Measurements from ENCODE around the gene SELENOK.
"Not testable (repeated sequence)": the region's sequence is repeated elsewhere in the genome, so short reads cannot be mapped to it uniquely, and the experiment has no call there.

Gene SELENOK

GRCh38 chr3:53891497-53892285, at the start of gene SELENOK:
Gene SELENOK, minus strand, starts transcription at chr3:53891859.
- DNase-seq = peak; percentile 99

- no peak for DNase-seq
These were observed 49.5 kb upstream of the SELENOK start for GRCh38 chr3:53941184-53941583.

- DNase-seq = no peak
These were observed 49.0 kb upstream of the SELENOK start for GRCh38 chr3:53940623-53941022.

GRCh38 chr3:53939813-53940212, 48.2 kb upstream of the SELENOK start:
- no peak for DNase-seq

- DNase-seq = no peak
These were observed 47.5 kb upstream of the SELENOK start for GRCh38 chr3:53939086-53939582.

GRCh38 chr3:53938645-53939044, 47.0 kb upstream of the SELENOK start:
- DNase-seq = peak; percentile 29 to 52

- no peak for DNase-seq
These were observed 44.7 kb upstream of the SELENOK start for GRCh38 chr3:53936347-53936746.

GRCh38 chr3:53935283-53935901, 43.7 kb upstream of the SELENOK start:
- DNase-seq = no peak

GRCh38 chr3:53927208-53927872, 35.7 kb upstream of the SELENOK start:
- DNase-seq = not testable (repeated sequence)

GRCh38 chr3:53921296-53921695, 29.6 kb upstream of the SELENOK start:
- no peak for DNase-seq

GRCh38 chr3:53919741-53920140, 28.1 kb upstream of the SELENOK start:
- DNase-seq = no peak

- no peak for DNase-seq
These were observed 21.7 kb upstream of the SELENOK start for GRCh38 chr3:53913401-53913800.

GRCh38 chr3:53902711-53903110, 11.1 kb upstream of the SELENOK start:
- DNase-seq = no peak

- DNase-seq = no peak
These were observed 10.4 kb upstream of the SELENOK start for GRCh38 chr3:53902067-53902466.

- DNase-seq = no peak
These were observed 9.1 kb upstream of the SELENOK start for GRCh38 chr3:53900666-53901331.

- no peak for DNase-seq
These were observed 8.1 kb upstream of the SELENOK start for GRCh38 chr3:53899750-53900149.

GRCh38 chr3:53892286-53892637, 603 bp upstream of the SELENOK start:
- DNase-seq = no peak

- no peak for DNase-seq
These were observed 758 bp downstream of the SELENOK start for GRCh38 chr3:53890726-53891475.

GRCh38 chr3:53888232-53888631, 3.4 kb downstream of the SELENOK start:
- DNase-seq = no peak

- no peak for DNase-seq
These were observed 4.2 kb downstream of the SELENOK start for GRCh38 chr3:53887446-53887845.

- no peak for DNase-seq
These were observed 6.4 kb downstream of the SELENOK start for GRCh38 chr3:53885239-53885638.

GRCh38 chr3:53884623-53885022, 7.0 kb downstream of the SELENOK start:
- no peak for DNase-seq

GRCh38 chr3:53883008-53883407, 8.7 kb downstream of the SELENOK start:
- DNase-seq = no peak

All from SHP77 (cell line).